GM18526 (cell line): Measurements from ENCODE around the gene TMX1.

Experiments
- POLR2A ChIP-seq: IDR thresholded peaks from 3 replicates; pipeline ENCODE4 v1.6.1; 2011; ENCODE audit not compliant: insufficient read length; ENCODE audit errors: extremely low read depth

TMX1 gene

DNA sequence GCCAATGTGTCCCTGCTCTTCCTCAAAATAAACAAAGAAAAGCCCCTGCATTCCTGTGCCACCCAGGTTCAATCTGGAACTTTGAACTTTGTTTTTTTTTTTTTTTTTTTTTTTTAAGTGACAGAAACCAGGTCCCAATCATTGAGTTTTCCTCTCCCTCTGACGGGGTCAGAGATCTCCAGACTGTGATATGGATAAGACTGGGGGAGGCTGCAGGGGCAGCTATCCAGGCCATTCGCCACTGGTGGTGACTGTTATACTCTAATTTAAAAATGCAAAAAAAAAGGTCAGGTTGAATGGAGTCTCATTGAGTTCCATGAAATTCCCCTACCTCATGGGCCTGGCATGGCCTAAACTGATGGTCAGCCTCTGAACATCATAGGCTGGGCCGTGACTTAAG is 57.0 kb downstream of the TMX1 start:
- TF ChIP-seq POLR2A, result no peak

DNA sequence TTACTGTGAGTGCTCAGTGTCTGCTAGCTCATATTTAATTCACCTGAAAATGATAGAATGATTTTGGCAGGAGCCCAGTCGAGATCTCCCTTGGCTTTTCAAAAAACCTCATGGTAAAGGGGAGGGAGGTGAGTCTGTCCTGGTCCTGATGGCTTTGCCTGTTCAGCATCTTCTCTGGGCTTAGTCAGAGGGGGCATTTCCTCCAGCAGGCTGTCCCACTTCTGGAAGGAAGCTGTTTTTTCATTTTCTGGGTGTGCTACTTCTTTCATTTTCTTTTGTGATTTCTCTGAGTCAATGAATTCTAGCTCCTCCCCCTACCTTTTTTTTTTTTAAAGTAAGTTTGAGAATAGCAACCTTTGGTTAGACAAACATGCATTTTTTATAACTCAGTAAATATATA is 58.8 kb downstream of the TMX1 start:
- TF ChIP-seq POLR2A, result no peak

GRCh38 chr14:51302295-51303030 is 62.4 kb downstream of the TMX1 start:
- no peak for TF ChIP-seq POLR2A

GRCh38 chr14:51304438-51304837 is 64.4 kb downstream of the TMX1 start:
- no peak for TF ChIP-seq POLR2A

- TF ChIP-seq POLR2A, result no peak
Observed at GRCh38 chr14:51304941-51305340, 64.9 kb downstream of the TMX1 start.

DNA sequence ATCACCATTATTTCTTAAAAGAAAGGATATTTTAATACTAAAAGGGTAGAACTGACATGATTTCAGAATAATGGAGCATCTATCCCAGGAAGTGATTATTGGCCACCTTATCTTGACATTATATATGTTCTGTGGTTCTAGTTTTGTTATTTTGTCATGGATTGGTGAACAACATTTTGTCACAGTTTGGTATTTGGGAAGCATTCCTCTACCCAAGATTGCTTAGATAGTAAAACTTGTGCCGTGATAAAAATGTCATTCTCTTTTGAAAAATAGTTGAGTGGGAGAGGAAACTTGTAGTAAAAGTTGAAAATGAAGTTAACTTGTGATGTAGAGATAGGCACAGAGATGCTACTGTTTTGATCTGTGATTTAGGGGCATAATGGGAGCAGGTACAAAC is 65.7 kb downstream of the TMX1 start:
- no peak for TF ChIP-seq POLR2A
